ENCODE data around the gene MED12.
"Not testable (repeated sequence)": the region's sequence is repeated elsewhere in the genome, so short reads cannot be mapped to it uniquely, and the experiment has no call there.

Gene MED12

DNA sequence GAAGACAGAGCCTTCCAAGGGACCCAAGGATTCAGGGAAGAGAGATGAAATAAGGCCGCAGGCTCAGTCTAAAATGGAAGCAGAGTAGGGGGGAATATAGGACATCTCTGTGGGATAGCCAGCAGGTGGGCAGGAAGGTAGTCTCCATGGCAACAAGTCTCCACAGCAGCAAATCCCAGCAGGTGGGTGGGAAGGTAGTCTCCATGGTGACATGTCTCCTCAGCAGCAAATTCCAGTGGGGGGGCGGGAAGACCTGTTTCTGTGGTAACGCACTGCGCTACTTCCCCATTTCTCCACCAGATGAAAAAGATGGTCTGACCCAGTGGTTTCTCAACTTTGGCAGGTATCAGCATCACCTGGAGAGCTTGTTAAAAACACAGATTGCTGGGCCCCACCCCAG lies 44.6 kb downstream of the MED12 start:
- no peak for DNase-seq (ENCODE audit: low read depth in 2 of 2)

DNA sequence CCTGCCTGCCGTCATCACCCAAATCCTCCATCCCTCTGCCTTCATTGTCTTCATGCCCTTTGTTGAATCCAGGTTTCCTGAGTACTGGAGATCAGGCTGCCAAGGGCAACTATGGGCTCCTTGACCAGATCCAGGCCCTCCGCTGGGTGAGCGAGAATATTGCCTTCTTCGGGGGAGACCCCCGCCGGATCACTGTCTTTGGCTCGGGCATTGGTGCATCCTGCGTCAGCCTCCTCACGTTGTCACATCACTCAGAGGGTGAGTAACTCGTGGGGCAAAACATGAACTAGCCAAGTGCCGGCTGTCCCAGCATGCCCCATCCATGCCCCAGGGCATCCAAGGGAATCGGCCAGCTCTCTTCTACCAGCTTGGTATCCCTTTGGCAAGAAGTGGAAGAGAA lies 45.7 kb downstream of the MED12 start:
- DNase-seq (ENCODE audit: low read depth in 2 of 2): no peak

DNA sequence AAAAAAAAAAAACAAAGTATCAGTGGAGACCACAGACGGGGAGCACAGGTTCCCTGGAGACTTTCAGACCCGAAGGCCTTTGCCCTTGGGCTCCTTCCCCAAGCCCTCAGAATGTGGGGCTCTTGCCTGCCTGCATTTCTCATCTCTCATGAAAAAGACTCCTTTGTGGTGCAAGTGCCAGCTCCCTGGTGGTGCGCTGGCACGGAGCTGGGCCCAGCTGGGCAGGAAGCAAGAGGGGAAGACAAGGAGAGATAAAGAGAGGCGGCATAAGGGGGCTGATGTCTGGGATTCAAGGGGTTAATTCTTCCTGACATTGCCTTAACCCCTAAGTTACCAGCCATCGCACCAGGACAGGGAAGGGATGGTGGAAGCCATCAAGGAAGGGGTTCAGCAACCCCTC lies 48.1 kb downstream of the MED12 start:
- DNase-seq (ENCODE audit: low read depth in 2 of 2): no peak

DNA sequence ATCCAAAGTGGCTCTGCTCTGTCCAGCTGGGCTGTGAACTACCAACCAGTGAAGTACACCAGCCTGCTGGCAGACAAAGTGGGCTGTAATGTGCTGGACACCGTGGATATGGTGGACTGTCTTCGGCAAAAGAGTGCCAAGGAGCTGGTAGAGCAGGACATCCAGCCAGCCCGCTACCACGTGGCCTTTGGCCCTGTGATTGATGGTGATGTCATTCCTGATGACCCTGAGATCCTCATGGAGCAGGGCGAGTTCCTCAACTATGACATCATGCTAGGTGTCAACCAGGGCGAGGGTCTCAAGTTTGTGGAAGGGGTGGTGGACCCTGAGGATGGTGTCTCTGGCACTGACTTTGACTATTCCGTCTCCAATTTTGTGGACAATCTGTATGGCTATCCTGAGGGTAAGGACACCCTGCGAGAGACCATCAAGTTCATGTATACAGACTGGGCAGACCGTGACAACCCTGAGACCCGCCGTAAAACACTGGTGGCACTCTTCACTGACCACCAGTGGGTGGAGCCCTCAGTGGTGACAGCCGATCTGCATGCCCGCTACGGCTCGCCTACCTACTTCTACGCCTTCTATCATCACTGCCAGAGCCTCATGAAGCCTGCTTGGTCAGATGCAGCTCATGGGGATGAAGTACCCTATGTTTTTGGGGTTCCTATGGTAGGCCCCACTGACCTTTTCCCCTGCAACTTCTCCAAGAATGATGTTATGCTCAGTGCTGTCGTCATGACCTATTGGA lies 48.8 kb downstream of the MED12 start:
- DNase-seq (ENCODE audit: low read depth in 2 of 2): no peak

DNA sequence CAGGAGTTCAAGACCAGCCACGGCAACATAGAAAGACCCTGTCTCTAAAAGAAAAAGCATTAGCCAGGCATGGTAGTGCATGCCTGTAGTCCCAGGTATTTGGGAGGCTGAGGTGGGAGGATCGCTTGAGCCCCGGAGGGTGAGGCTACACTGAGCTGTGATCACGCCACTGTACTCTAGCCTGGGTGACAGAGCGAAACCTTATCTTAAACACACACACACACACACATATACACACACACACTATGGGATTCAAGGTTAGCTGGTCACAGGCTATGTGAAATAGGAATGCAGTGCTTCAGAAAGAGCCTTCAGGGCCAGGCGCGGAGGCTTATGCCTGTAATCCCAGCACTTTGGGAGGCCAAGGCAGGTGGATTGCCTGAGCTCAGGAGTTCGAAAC lies 49.7 kb downstream of the MED12 start:
- DNase-seq (ENCODE audit: low read depth in 2 of 2): no peak

DNA sequence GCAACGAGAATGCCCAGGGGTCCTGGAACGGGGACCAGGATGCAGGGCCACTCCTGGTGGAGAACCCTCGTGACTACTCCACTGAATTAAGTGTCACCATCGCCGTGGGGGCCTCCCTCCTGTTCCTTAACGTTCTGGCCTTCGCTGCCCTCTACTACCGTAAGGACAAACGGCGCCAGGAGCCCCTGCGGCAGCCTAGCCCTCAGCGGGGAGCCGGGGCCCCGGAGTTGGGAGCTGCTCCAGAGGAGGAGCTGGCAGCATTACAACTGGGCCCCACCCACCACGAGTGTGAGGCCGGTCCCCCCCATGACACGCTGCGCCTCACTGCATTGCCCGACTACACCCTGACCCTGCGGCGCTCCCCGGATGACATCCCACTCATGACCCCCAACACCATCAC lies 51.2 kb downstream of the MED12 start:
- DNase-seq (ENCODE audit: low read depth in 2 of 2): no peak

DNA sequence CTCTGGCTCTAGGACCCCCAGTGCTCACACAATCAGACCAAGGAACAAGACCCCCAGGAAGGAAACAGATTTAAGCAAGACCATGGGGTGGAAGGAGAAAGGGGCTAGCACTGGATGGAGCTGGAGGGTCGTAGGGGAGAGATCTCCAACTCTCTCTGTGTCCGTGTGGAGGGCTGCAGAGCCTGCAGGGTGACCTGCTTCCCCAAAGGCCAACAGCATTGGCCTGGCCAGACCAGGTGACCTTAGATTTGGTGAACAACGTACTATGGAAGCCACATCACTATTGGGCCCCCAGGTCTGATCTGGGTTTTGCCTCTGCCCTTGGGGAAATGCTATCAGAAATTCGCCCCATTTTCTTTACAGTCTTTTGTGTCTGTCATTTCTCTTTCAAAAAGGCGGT lies 52.3 kb downstream of the MED12 start:
- no peak for DNase-seq (ENCODE audit: low read depth in 2 of 2)

DNA sequence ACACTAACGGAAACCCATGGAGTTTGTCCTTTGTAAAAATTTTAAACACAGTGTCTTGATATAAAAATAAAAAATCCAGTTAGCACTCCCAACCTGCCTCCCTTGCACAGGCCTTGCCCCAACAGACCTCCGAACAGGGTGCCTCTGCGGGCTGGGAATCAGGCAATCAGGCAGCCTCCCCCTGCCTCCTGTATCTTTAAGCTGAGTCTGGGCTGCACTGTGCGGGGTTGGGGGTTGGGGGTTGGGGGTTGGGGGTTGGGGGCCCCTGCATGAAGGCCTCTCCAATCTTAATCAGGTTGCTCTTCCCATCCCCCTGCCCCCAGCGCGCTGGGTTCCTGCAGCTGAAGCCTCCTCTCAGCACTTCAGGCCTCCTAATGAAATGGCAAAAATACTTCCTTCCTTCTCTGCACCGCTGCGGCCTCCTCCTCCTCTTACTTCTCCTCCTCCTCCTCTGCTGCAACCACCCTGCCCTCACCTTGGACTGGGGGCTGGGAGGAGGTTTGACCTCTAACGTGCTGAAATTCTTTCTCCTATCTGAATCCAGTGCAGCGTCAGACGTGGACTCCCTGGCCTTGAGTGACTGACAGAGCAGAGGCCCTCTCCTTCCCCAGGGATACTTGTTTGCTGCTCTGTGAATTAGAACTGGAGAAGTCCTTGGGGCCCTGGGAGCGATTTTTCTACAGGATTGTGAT lies 52.9 kb downstream of the MED12 start:
- no peak for DNase-seq (ENCODE audit: low read depth in 2 of 2)

DNA sequence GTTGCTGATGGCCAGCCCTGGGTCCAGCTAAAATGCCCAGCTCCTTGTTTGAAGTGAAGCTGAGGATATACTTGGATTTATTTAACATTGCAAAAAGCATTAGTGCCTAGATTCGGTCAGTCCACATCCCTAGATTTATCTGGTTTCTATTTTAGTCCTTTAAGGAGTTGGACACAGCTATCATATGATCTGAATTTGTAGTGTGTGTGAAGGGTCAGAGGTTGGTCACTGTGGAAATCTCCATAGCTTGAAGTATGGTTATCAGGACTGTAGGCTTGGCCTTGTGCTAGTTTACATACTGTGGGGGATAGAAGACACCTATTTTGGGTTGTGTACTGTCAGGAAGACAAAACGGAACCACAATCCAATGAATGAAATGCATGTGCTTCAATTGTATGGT lies 55.0 kb downstream of the MED12 start:
- DNase-seq (ENCODE audit: low read depth in 2 of 2): no peak

DNA sequence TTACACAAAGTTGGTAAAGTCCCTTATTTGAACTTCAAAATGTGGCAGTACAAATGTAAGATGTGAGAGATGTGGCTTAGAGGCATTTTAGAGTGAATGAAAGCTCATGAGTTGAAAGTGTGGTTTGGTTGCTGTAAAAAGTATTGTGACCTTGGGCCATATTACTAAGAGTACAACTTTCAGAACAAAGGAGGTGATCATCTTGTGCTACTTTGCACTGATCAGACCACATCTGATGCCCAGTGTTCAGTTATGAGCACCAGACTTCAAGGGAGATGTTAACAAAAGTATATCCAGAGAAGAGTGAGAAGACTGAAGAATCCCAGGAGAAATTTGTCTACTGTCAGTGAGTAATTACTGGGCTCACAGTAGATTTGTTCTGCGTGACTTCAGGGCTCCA lies 56.4 kb downstream of the MED12 start:
- DNase-seq (ENCODE audit: low read depth in 2 of 2): no peak

DNA sequence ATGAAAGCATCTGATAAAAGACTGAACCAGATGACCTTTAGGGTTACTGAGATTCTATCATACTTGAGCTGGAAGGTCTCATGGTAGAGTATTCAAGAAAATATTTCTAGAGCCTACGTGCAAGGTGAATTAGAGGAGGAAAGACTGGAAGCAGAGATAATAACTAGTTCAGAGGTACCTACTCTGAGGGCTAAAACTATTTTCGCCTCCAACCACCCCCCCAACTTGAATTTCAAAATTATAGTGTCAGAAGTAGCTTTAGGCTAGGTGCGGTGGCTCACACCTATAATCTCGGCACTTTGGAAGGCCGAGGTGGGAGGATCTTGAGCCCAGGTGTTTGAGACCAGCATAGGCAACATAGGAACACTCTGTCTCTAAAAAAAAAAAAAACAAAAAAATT lies 57.1 kb downstream of the MED12 start:
- DNase-seq (ENCODE audit: low read depth in 2 of 2): no peak

DNA sequence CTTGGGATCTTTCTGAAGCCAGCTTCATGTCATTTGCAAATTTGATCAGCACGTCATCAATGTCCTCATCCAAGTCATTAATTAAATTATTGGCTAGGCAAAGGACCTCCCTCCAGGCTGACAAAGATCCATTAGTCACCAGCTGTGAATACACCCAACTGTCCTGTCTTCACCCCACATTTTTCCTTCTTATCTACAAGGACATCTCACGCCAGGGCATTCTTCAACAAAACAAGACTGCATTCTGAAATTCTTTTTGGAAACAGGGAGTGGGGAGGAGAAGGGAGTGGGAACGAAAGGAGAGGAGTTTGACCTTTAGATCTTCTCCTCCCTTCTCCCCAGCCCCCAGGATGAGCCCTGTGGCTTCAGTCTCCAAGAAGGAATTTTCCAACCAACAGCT lies 58.9 kb downstream of the MED12 start:
- DNase-seq (ENCODE audit: low read depth in 2 of 2): no peak

DNA sequence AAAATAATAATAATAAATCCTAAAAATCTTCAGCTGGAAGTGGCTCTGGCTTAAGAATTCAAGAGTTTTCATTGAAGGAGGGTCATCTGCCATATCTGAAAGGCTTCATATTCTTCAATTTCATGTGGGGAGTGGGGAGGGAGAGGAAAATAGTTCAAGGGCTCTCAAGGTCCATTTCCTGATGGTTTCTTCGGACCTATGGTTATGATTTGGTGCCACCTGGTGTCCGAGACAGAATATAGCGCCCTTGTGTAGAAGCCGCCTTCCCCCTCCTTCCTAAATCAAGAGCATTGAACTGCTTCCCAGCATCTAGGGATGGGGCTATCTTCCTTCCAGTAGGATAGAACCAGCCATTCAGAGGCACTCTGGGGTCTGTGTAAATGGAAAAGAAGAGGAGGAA lies 60.5 kb downstream of the MED12 start:
- DNase-seq (ENCODE audit: low read depth in 2 of 2): no peak

DNA sequence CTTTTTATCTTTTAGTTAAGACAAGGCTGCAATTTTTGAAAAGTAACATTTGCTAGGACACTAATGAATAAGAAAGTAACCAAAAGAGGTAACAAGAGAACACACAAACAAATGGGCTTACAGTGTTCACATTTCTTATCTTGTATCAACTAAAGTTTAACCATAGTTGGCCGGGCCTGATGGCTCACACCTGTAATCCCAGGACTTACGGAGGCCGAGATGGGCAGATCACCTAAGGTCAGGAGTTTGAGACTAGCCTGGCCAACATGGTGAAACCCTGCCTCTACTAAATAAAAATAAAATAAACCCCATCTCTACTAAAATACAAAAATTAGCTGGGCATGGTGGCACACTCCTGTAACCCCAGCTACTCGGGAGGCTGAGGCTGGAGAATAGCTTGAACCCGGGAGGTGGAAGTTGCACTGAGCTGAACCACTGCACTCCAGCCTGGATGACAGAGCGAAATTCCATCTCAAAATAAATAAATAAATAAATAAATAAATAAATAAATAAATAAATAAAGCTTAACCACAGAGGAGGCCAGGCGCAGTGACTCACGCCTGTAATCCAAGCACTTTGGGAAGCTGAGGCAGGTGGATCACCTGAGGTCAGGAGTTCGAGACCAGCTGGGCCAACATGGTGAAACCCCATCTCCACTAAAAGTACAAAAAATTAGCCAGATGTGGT lies 62.3 kb downstream of the MED12 start:
- not testable (repeated sequence) for DNase-seq (ENCODE audit: low read depth in 2 of 2)

DNA sequence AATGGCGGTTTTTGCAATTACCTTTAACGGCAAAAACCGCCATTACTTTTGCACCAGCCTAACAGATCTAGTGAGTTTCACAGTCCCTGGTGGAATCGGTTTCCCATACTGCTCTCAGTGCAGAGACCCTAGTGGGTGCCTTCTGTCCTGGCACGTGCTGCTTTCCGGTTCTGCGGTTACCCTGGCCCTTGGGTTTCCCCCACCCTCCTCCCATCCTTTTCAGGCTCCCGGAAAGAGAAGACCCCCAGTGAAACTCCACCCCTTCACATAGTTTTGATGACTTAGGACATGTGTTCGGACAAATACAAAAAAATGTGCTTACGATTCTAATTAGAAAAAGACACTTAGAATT lies 63.1 kb downstream of the MED12 start:
- peak; percentile 31 to 32 for DNase-seq (ENCODE audit: low read depth in 2 of 2)

DNA sequence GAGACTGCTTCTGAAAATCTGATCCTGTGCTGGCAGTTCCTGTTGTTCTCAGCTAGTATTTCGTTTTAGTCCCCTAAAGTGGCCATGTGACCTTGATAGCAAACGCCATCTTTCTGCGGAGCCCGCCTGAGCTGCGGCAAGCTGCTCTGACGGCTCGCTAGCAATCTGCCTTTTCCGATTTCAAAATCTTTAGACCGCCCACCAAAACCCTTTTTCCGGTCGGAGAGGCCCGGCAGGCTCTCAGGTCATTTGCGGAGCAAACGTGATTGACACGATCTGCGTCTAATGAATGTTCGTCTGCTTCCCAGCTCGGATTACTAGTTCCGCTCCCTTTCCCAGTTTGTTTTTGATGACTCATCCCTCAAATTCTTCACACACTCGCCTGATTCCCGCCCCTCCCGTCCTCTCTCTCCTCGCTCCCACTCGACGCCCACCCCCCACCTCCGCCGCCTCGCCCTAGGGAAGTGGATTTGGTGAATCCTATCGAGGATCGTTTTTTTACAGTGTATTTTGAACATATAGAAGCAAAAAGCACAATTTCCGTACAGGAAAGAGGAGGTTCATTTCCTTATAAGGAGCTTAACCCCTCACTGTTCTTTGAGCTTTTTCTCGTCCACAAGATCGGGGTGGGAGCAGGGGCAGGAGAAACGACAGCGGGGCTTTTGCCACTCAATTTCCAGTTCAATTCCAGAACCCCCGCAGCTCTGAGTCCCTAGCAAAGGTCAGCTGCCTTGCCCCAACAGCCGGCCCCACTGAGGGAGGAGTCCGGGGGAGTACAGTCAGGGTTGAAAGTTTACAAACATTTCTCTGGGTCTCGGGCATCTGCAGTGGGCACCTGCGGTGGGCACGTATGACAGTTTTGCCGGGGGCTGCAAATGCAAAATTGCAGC lies 63.8 kb downstream of the MED12 start:
- DNase-seq (ENCODE audit: low read depth in 2 of 2): peak; percentile 56 to 73

DNA sequence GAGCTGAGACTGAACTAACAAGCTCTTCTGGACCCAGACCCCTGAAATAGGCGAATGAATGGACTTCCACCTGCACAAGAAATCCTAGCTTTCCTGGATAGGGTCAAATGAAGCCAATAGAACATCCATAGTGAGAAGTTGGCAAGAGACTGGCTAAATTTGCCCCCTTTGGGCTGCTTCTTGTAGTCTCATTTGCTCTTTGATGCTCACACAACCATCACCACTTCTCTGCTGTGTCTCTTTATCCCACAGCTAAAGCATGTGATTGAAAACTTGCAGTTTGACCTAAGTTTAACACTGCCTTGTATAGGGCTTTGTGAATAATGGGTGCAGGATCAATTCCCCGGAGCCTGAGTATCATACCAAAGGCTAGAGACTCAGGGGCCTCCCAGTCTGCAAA lies 64.5 kb downstream of the MED12 start:
- no peak for DNase-seq (ENCODE audit: low read depth in 2 of 2)

DNA sequence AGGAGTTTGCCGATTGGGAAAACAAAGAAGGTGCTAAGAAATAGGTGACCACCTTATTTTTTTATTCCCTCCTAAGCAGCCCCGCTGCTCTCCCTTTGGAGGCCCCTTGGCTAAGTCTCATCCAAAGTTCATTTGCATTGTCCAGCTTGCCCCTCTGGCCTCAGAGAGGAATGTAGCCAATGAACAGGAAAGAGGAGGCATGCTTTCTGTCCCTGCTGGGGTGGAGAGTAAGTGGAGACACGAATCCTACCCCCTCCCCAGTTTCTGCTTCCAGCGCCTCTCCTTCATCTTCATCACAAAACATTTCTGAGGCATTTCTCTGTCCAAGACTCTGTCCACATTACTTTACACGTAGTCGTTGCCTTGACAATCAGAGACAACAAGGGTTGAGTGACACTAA lies 64.9 kb downstream of the MED12 start:
- no peak for DNase-seq (ENCODE audit: low read depth in 2 of 2)

DNA sequence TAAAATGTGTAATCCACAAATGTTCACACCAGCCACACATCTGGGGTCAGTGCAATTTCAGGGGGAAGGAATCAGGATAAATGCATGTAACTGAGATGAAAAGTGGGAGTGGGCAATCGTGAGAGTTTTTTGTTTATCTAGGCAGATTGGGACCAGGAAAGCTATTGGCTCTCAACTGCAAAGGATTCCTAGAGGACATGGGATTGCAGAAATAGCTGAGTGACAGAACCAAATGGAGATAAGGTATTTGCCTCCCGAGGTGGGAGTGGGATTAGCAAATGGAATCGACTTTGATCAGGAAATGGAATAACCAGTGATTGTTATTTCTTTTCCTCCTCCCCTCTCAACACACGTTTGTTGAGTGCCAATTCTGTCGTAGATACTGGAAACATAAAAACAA lies 65.7 kb downstream of the MED12 start:
- no peak for DNase-seq (ENCODE audit: low read depth in 2 of 2)

DNA sequence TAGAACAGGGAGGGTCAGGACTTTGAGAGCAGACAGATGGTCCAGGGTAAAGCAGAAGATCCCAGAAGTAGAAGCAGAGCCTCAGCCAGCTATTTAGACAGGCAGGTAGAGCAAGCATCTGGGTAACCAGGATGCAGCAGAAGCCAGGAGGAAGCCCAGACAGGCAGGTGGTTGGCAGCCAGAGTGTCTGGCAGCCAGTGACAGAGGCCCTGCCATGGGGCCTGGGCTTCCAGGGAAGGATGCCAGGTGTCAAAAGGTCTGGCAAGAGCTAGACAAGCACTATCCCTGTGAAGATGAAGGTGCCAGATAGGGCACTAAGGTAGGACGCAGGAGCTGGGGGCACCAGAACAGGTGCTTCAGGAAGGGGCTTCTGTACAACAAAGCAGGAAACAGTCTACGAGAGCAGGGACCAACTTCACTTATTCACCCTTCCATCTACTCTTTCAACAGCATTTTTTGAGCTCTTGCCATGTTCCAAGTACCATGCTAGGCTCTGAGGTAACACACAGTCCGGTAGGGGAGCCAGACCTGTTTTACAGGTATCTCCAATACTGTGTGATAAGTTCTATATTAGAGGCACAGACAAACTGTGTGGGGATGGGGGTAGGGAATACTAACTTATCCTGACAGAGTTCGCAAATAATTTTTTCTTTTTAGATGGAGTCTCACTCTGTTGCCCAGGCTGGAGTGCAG lies 66.6 kb downstream of the MED12 start:
- DNase-seq (ENCODE audit: low read depth in 2 of 2): no peak

DNA sequence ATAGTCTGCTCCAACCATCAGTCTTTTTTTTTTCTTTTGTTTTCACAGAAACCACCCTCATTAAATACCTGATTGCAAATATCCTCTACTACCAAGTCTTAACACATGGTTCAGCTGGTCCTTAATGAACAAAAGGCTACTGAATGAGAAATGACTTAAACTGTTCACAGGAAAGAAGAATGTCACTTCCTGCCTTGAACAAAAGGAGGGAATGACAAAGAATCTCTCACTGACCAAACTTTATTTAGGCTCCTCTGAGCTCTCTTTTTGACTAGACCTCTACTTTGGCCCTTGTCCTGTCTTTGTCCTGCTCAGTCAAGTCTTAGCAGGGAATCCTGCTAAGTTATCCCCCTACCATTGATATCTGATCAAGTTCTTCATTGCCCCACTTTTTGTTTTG lies 72.9 kb downstream of the MED12 start:
- no peak for DNase-seq (ENCODE audit: low read depth in 2 of 2)
